Nephron (organoid): ENCODE results near the gene AGRP.

Source experiments
- H3K27ac Mint-ChIP-seq, 3 experiments: 2 replicates each; pipeline ENCODE4 v1.8.0; 2020; ENCODE audit warnings: mixed read lengths in 3 of 3, mild to moderate bottlenecking in 2 of 3, moderate library complexity in 1 of 3
- H3K27me3 Mint-ChIP-seq: 2 replicates; pipeline ENCODE4 v1.8.0; 2021; ENCODE audit warnings: low read depth, mild to moderate bottlenecking, moderate library complexity, mixed read lengths
- H3K36me3 Mint-ChIP-seq: 2 replicates; pipeline ENCODE4 v1.8.0; 2020; ENCODE audit warnings: low read depth, mixed read lengths
- H3K4me1 Mint-ChIP-seq: 2 replicates; pipeline ENCODE4 v1.8.0; 2020; ENCODE audit warnings: mixed read lengths
- H3K4me3 Mint-ChIP-seq, 3 experiments: 2 replicates each; pipeline ENCODE4 v1.8.0; 2020; ENCODE audit warnings: mild to moderate bottlenecking in 3 of 3, mixed read lengths in 3 of 3, moderate library complexity in 2 of 3
- H3K9me3 Mint-ChIP-seq: 2 replicates; pipeline ENCODE4 v1.8.0; 2020; ENCODE audit warnings: mixed read lengths
- TF ChIP-seq, protein P1 (sequence below), 3 experiments: fragments of 200-600 bp; sonication (generic); IDR thresholded peaks; one replicate each; pipeline ENCODE4 v1.5.0; 2021; ENCODE audit warnings: antibody characterized with exemption in 3 of 3; ENCODE audit not compliant: unreplicated experiment in 3 of 3

The AGRP gene, protein sequence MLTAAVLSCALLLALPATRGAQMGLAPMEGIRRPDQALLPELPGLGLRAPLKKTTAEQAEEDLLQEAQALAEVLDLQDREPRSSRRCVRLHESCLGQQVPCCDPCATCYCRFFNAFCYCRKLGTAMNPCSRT

DNA sequence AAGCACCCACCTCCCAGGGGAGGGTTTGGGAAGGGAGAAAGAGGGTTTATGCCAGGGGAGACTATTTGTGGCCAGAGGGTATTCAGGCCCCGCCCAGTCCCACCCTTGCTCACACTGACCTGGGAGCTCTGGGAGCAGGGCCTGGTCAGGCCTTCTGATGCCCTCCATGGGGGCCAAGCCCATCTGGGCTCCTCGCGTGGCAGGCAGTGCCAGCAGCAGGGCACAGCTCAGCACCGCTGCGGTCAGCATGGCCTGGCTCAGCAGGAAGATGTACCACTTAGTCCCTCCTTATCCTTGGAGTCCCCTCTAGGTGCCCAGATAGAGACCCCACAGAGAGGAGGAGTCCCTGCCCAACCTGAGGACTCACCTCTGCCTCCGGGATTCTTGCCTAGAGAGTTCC is at the start of gene AGRP:
TSS of gene AGRP (minus strand) at position 398 of the 400 bp plus-strand sequence. CDS start at position 249, 149 bp downstream.
- H3K36me3 Mint-ChIP-seq = no peaks in the 10 kb centered on the region
- peak within 1 kb of the TSS; percentile 97 to 100 (median 99) for H3K4me3 Mint-ChIP-seq
- H3K27me3 Mint-ChIP-seq = peaks cover 3% of the 10 kb centered on the region
- peaks cover 21% of the 10 kb centered on the region for H3K4me1 Mint-ChIP-seq
- peak within 1 kb of the TSS; percentile 97 to 99 (median 99) for H3K27ac Mint-ChIP-seq
- no peaks in the 10 kb centered on the region for H3K9me3 Mint-ChIP-seq
- TF ChIP-seq, protein P1, sequence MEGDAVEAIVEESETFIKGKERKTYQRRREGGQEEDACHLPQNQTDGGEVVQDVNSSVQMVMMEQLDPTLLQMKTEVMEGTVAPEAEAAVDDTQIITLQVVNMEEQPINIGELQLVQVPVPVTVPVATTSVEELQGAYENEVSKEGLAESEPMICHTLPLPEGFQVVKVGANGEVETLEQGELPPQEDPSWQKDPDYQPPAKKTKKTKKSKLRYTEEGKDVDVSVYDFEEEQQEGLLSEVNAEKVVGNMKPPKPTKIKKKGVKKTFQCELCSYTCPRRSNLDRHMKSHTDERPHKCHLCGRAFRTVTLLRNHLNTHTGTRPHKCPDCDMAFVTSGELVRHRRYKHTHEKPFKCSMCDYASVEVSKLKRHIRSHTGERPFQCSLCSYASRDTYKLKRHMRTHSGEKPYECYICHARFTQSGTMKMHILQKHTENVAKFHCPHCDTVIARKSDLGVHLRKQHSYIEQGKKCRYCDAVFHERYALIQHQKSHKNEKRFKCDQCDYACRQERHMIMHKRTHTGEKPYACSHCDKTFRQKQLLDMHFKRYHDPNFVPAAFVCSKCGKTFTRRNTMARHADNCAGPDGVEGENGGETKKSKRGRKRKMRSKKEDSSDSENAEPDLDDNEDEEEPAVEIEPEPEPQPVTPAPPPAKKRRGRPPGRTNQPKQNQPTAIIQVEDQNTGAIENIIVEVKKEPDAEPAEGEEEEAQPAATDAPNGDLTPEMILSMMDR (IDR thresholded peaks at IDR 0.05; ENCODE audit: unreplicated experiment in 3 of 3) = no peak

DNA sequence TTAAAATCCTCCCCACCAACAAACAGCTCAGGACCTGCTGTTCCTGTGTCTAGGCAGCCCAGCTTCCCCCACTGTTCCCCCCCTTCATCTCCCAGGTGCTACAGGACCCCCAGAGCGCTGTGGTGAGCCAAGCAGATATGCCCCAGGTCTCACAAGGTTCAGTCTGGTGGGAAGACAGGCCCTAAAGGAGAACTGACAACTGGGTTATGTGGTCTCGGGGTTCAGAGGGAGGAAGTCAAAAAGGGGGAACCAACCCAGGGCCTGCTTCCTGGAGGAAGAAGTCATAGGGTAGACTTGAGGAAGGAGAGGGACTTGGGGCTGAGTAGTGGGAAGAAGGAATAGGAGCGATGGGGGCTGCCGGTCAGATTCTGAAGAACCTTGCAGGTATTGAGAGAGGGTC is 47.9 kb upstream of the AGRP start:
- H3K36me3 Mint-ChIP-seq = peaks cover 6% of the 10 kb centered on the region
- H3K4me3 Mint-ChIP-seq = peak overlapping the region; percentile 74 to 85 (median 82)
- peaks cover 20% of the 10 kb centered on the region for H3K27me3 Mint-ChIP-seq
- H3K27ac Mint-ChIP-seq = peak overlapping the region in 2 of 3 experiments; percentile 12 to 84
- no peaks in the 10 kb centered on the region for H3K9me3 Mint-ChIP-seq
- TF ChIP-seq, protein P1 (IDR thresholded peaks at IDR 0.05; ENCODE audit: unreplicated experiment in 3 of 3) = no peak
- peaks cover 34% of the 10 kb centered on the region for H3K4me1 Mint-ChIP-seq

DNA sequence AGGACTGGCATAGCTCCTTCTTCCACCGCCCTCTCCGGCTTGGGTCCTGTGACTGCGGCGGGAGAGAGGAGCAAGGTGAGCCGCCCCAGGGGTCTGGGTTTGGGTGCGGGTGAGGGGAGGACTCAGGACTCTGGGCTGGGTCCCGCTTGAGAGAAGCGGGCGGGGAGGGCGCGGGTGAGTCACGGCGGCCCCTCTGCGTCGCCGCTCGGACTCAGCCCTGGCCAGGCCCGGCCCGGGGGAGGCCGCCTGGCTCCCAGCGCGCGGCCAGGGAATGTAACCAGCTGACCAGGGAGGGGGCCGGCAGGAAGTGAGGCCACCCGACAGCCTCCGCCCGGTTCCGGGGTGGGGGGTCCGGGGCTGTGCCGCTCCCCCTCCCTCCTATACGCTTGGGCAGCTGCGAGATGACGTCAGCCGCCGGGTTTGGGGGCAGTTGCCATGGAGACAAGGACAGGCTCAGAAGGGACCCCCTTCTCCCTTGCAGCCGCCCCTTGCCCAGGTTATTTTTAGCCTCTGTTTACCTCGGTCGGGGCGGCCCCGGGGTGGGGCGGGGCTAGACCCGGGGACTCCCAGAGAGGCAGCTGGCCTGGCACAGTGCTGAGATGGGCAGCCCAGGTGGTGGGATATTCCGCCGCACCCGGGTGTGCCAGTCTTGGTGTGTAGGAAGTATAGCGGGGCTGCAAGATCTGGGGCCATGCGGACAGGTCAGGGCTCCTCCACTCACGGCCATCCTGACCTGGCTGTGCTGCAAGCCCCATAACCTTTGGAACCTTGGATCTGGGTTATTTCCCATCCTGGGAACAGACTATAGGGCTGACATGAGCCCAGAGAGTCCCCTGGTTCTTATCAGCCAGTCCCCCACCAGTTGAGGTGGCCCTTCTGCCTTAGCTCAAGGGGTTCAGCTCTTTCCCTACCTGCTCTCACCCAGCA is 46.9 kb upstream of the AGRP start:
- H3K4me1 Mint-ChIP-seq = peaks cover 26% of the 10 kb centered on the region
- no peaks in the 10 kb centered on the region for H3K9me3 Mint-ChIP-seq
- TF ChIP-seq, protein P1 (IDR thresholded peaks at IDR 0.05; ENCODE audit: unreplicated experiment in 3 of 3) = no peak
- peak overlapping the region; percentile 64 to 88 (median 85) for H3K27ac Mint-ChIP-seq
- peaks cover 15% of the 10 kb centered on the region for H3K27me3 Mint-ChIP-seq
- H3K4me3 Mint-ChIP-seq = peak overlapping the region; percentile 92 to 97 (median 95)
- H3K36me3 Mint-ChIP-seq = peaks cover 6% of the 10 kb centered on the region

DNA sequence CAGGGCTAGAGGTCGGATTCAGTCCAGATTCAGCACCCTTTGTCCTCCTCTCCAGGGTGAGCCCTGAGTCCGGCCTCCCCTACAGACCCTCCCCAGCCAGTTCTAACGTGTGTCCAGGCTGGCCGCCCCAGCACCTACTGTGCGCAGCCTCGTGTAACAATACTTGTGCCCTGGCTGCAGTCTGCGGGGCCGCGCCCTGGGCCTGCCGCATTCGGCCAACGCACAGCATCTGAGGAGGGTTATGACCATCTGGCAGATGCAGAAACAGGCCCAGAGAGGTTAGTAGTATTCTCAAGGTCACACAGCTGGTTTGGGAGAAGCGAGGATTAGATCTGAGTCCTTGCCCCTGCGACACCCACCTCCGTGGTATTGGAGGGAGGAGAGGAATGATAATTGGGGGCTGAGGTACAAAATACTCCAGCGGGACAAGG is 46.2 kb upstream of the AGRP start:
- peak overlapping the region; percentile 92 to 97 (median 95) for H3K4me3 Mint-ChIP-seq
- no peaks in the 10 kb centered on the region for H3K9me3 Mint-ChIP-seq
- TF ChIP-seq, protein P1 (IDR thresholded peaks at IDR 0.05; ENCODE audit: unreplicated experiment in 3 of 3) = no peak
- peaks cover 18% of the 10 kb centered on the region for H3K27me3 Mint-ChIP-seq
- H3K36me3 Mint-ChIP-seq = peaks cover 6% of the 10 kb centered on the region
- peak overlapping the region; percentile 64 to 88 (median 85) for H3K27ac Mint-ChIP-seq
- peaks cover 26% of the 10 kb centered on the region for H3K4me1 Mint-ChIP-seq

DNA sequence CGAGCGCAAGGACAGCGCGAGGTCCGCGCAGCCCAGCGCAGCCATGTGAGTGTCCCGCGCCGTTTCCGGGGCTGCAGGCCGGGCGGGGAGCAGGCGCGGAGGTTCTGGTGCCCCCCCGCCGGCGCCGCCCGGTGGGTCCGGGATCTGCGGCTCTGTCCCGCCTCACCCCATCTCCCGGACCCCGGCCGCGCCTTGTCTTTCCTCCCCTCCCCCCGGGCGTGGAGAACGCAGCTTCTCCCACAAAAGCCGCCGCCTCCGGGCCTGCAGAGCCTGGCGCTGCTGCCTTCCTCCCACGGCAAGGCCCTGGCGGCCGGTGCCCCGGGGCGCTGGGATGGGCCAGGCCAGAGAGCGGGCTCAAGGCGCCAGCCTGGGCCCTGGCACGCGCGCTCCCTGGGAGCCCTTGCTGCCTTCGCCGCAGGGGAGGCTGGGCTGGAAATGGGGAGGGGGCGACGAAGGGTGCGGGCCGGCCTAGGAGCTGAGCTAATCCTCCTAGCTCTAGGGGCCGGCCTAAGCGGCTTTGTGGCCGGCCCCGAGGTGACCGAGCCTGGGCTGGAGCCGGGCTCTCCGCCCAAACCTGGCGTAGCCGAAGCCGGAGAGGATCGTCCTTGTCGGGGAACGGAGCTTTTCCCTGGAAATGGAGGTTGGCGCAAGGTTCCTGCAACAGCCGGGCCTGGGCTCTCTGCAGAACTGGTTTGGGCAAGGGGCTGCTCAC is 45.7 kb upstream of the AGRP start:
- Mint-ChIP-seq H3K4me3 (peak overlapping the region; percentile 92 to 97 (median 95)), H3K9me3 (no peaks in the 10 kb centered on the region), H3K4me1 (peaks cover 26% of the 10 kb centered on the region), H3K27me3 (peaks cover 20% of the 10 kb centered on the region), H3K36me3 (peaks cover 6% of the 10 kb centered on the region), H3K27ac (peak overlapping the region in 2 of 3 experiments; percentile 85 to 88)
- TF ChIP-seq, protein P1 (IDR thresholded peaks at IDR 0.05; ENCODE audit: unreplicated experiment in 3 of 3) = no peak
